WTC11 (cell line): Measurements from ENCODE around the gene GAL3ST2.

ENCODE experiments used
- ATF3 ChIP-seq: sonication (generic); formaldehyde crosslinking; conservative IDR thresholded peaks from 2 replicates; pipeline ENCODE4 v1.8.1; 2022; ENCODE audit warnings: mild to moderate bottlenecking, missing genetic modification reagents
- ESRRA ChIP-seq: sonication (generic); formaldehyde crosslinking; IDR thresholded peaks from 2 replicates; pipeline ENCODE4 v1.8.1; 2022; ENCODE audit warnings: mild to moderate bottlenecking, missing genetic modification reagents, borderline replicate concordance
- FOXJ3 ChIP-seq: sonication (generic); formaldehyde crosslinking; IDR thresholded peaks from 2 replicates; pipeline ENCODE4 v1.9.0; 2021; ENCODE audit warnings: missing genetic modification reagents, mild to moderate bottlenecking, borderline replicate concordance
- NR3C1 ChIP-seq: sonication (generic); formaldehyde crosslinking; conservative IDR thresholded peaks from 2 replicates; pipeline ENCODE4 v1.8.1; 2023; ENCODE audit warnings: low read depth, mild to moderate bottlenecking, missing genetic modification reagents
- SMAD4 ChIP-seq: sonication (generic); formaldehyde crosslinking; IDR thresholded peaks from 2 replicates; pipeline ENCODE4 v1.8.0; 2022; ENCODE audit warnings: mild to moderate bottlenecking, missing genetic modification reagents
- SP1 ChIP-seq: sonication (generic); formaldehyde crosslinking; conservative IDR thresholded peaks from 2 replicates; pipeline ENCODE4 v1.8.1; 2022; ENCODE audit warnings: missing genetic modification reagents
- TF ChIP-seq, protein P1 (sequence below): fragments of 200-600 bp; IDR thresholded peaks from 2 replicates; pipeline ENCODE4 v1.8.0; 2022; ENCODE audit warnings: antibody characterized with exemption
- TF ChIP-seq, protein P2 (sequence below): fragments of 250-450 bp; sonication (Bioruptor Pico); IDR thresholded peaks from 2 replicates; pipeline ENCODE4 v1.9.0; 2021; ENCODE audit warnings: moderate library complexity, mild to moderate bottlenecking, inconsistent platforms, borderline replicate concordance
- TF ChIP-seq, protein P3 (sequence below): sonication (generic); formaldehyde crosslinking; IDR thresholded peaks from 2 replicates; pipeline ENCODE4 v1.8.1; 2022; ENCODE audit warnings: low read depth, mild to moderate bottlenecking, moderate library complexity, missing genetic modification reagents, borderline replicate concordance
- TF ChIP-seq, protein P4 (sequence below): sonication (generic); formaldehyde crosslinking; IDR thresholded peaks from 2 replicates; pipeline ENCODE4 v1.8.1; 2023; ENCODE audit warnings: mild to moderate bottlenecking, missing genetic modification reagents, borderline replicate concordance

- TF ChIP-seq, protein P1, sequence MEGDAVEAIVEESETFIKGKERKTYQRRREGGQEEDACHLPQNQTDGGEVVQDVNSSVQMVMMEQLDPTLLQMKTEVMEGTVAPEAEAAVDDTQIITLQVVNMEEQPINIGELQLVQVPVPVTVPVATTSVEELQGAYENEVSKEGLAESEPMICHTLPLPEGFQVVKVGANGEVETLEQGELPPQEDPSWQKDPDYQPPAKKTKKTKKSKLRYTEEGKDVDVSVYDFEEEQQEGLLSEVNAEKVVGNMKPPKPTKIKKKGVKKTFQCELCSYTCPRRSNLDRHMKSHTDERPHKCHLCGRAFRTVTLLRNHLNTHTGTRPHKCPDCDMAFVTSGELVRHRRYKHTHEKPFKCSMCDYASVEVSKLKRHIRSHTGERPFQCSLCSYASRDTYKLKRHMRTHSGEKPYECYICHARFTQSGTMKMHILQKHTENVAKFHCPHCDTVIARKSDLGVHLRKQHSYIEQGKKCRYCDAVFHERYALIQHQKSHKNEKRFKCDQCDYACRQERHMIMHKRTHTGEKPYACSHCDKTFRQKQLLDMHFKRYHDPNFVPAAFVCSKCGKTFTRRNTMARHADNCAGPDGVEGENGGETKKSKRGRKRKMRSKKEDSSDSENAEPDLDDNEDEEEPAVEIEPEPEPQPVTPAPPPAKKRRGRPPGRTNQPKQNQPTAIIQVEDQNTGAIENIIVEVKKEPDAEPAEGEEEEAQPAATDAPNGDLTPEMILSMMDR = no peak
- TF ChIP-seq, protein P2, sequence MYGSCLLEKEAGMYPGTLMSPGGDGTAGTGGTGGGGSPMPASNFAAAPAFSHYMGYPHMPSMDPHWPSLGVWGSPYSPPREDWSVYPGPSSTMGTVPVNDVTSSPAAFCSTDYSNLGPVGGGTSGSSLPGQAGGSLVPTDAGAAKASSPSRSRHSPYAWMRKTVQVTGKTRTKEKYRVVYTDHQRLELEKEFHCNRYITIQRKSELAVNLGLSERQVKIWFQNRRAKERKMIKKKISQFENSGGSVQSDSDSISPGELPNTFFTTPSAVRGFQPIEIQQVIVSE (CRISPR knock-in tag) = no peak
- TF ChIP-seq NR3C1 (CRISPR knock-in tag) (no peak), ESRRA (no peak), FOXJ3 (no peak), ATF3 (CRISPR knock-in tag) (no peak), SMAD4 (CRISPR knock-in tag) (no peak), SP1 (CRISPR knock-in tag) (no peak)
- TF ChIP-seq, protein P3, sequence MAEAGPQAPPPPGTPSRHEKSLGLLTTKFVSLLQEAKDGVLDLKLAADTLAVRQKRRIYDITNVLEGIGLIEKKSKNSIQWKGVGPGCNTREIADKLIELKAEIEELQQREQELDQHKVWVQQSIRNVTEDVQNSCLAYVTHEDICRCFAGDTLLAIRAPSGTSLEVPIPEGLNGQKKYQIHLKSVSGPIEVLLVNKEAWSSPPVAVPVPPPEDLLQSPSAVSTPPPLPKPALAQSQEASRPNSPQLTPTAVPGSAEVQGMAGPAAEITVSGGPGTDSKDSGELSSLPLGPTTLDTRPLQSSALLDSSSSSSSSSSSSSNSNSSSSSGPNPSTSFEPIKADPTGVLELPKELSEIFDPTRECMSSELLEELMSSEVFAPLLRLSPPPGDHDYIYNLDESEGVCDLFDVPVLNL (CRISPR knock-in tag) = no peak
- TF ChIP-seq, protein P4, sequence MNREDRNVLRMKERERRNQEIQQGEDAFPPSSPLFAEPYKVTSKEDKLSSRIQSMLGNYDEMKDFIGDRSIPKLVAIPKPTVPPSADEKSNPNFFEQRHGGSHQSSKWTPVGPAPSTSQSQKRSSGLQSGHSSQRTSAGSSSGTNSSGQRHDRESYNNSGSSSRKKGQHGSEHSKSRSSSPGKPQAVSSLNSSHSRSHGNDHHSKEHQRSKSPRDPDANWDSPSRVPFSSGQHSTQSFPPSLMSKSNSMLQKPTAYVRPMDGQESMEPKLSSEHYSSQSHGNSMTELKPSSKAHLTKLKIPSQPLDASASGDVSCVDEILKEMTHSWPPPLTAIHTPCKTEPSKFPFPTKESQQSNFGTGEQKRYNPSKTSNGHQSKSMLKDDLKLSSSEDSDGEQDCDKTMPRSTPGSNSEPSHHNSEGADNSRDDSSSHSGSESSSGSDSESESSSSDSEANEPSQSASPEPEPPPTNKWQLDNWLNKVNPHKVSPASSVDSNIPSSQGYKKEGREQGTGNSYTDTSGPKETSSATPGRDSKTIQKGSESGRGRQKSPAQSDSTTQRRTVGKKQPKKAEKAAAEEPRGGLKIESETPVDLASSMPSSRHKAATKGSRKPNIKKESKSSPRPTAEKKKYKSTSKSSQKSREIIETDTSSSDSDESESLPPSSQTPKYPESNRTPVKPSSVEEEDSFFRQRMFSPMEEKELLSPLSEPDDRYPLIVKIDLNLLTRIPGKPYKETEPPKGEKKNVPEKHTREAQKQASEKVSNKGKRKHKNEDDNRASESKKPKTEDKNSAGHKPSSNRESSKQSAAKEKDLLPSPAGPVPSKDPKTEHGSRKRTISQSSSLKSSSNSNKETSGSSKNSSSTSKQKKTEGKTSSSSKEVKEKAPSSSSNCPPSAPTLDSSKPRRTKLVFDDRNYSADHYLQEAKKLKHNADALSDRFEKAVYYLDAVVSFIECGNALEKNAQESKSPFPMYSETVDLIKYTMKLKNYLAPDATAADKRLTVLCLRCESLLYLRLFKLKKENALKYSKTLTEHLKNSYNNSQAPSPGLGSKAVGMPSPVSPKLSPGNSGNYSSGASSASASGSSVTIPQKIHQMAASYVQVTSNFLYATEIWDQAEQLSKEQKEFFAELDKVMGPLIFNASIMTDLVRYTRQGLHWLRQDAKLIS (CRISPR knock-in tag) = no peak
These were observed 37.7 kb downstream of the GAL3ST2 start for GRCh38 chr2:241814393-241814642.
